CD4-positive, CD25-positive, alpha-beta regulatory T cell (primary cell): ENCODE measurements around the gene HBQ1. TPM values are rescaled to one million over a fixed set of nuclear protein-coding genes. Genes with fewer than 3 reads are reported as not detected.
A peak's percentile ranks its signal among the peaks of the same experiment; 100 is the strongest.
"Not testable (repeated sequence)": the region's sequence is repeated elsewhere in the genome, so short reads cannot be mapped to it uniquely, and the experiment has no call there.

ENCODE experiments used
- ATAC-seq, 2 donors: fragments of 150-1000 bp; cut with Tn5 transposase; one replicate each; pipeline ENCODE4 v1.10.0; 2021; ENCODE audit warnings: low read depth in 2 of 2, moderate number of reproducible peaks in 2 of 2, moderate library complexity in 1 of 2
- DNase-seq, 3 donors: peaks; one replicate each; pipeline versions ENCODE4 v3.0.0 to v3.0.0-alpha.2; 2012 to 2022; ENCODE audit warnings: mixed read lengths in 1 of 3
- H3K27ac ChIP-seq: one replicate; pipeline ENCODE4 v1.7.0; 2013; ENCODE audit warnings: mild to moderate bottlenecking, low read length; ENCODE audit not compliant: insufficient read depth, poor library complexity, severe bottlenecking
- H3K27me3 ChIP-seq: one replicate; pipeline ENCODE4 v1.7.0; 2013; ENCODE audit warnings: low read length; ENCODE audit not compliant: control insufficient read depth, insufficient read depth
- H3K36me3 ChIP-seq: one replicate; pipeline ENCODE4 v1.7.0; 2013; ENCODE audit warnings: mild to moderate bottlenecking, low read length, moderate library complexity; ENCODE audit not compliant: control insufficient read depth, insufficient read depth
- H3K4me1 ChIP-seq: 2 replicates; pipeline ENCODE4 v1.7.0; 2013; ENCODE audit warnings: mild to moderate bottlenecking, low read length; ENCODE audit not compliant: insufficient read depth, control insufficient read depth, poor library complexity, severe bottlenecking
- H3K4me3 ChIP-seq: one replicate; pipeline ENCODE4 v1.7.0; 2013; ENCODE audit warnings: low read depth, mild to moderate bottlenecking, low read length, moderate library complexity
- H3K9me3 ChIP-seq, 2 experiments: 1 replicate in 1 of 2; 2 replicates in 1 of 2; pipeline ENCODE4 v1.7.0; 2013; ENCODE audit warnings: low read length in 2 of 2, mild to moderate bottlenecking in 1 of 2, moderate library complexity in 1 of 2; ENCODE audit not compliant: control insufficient read depth in 2 of 2
- H3K27ac Mint-ChIP-seq, 3 donors: one replicate each; pipeline ENCODE4 v1.8.0; 2020 to 2022; ENCODE audit warnings: mild to moderate bottlenecking in 3 of 3, mixed read lengths in 3 of 3, moderate library complexity in 2 of 3
- H3K27me3 Mint-ChIP-seq: one replicate; pipeline ENCODE4 v1.8.0; 2022; ENCODE audit warnings: mild to moderate bottlenecking, mixed read lengths
- H3K36me3 Mint-ChIP-seq: one replicate; pipeline ENCODE4 v1.8.0; 2020; ENCODE audit warnings: mixed read lengths
- H3K4me1 Mint-ChIP-seq, 4 donors: one replicate each; pipeline ENCODE4 v1.8.0; 2020 to 2022; ENCODE audit warnings: mixed read lengths in 4 of 4, mild to moderate bottlenecking in 1 of 4
- H3K4me3 Mint-ChIP-seq, 4 donors: one replicate each; pipeline ENCODE4 v1.8.0; 2020 to 2022; ENCODE audit warnings: mild to moderate bottlenecking in 4 of 4, mixed read lengths in 4 of 4, moderate library complexity in 3 of 4
- H3K9me3 Mint-ChIP-seq, 7 donors: one replicate each; pipeline ENCODE4 v1.8.0; 2020 to 2022; ENCODE audit warnings: mixed read lengths in 7 of 7, mild to moderate bottlenecking in 3 of 7, moderate library complexity in 2 of 7
- polyA plus RNA-seq, 4 donors: library from polyadenylated mRNA; unstranded; fragments of 300-500 nt; fragmentation: Illumina TruSeq; gene quantifications; one replicate each; pipeline ENCODE4 v1.2.3, GENCODE V29; 2021
- total RNA-seq: library from RNA; stranded (reverse); gene quantifications from one replicate; pipeline ENCODE4 v1.2.3, GENCODE V29; 2022

The HBQ1 gene
- total and polyA plus RNA-seq, 5 donors from 2014 or later, result not detected

GRCh38 chr16:175011-175949, 5.0 kb upstream of the HBQ1 start:
- DNase-seq (no peak), ATAC-seq (no peak)
- no peaks in the 10 kb centered on the region for H3K36me3 Mint-ChIP-seq
- H3K27ac Mint-ChIP-seq, result no peak overlapping the region
- peaks cover 26% of the 10 kb centered on the region for H3K27me3 ChIP-seq
- H3K4me1 ChIP-seq, result peaks cover 5% of the 10 kb centered on the region
- H3K4me3 Mint-ChIP-seq, result peak overlapping the region in 2 of 4 donors; percentile 19 to 31
- peaks cover 0 to 3% (median 0%) of the 10 kb centered on the region in 7 donors for H3K9me3 Mint-ChIP-seq
- no peak overlapping the region for H3K27ac ChIP-seq
- peaks cover 0 to 25% (median 3%) of the 10 kb centered on the region in 4 donors for H3K4me1 Mint-ChIP-seq
- H3K4me3 ChIP-seq, result no peak overlapping the region
- no peaks in the 10 kb centered on the region for H3K36me3 ChIP-seq
- H3K27me3 Mint-ChIP-seq, result peaks cover 70% of the 10 kb centered on the region
- no peaks in the 10 kb centered on the region for H3K9me3 ChIP-seq

GRCh38 chr16:176006-176405, 4.3 kb upstream of the HBQ1 start:
- H3K4me3 ChIP-seq, H3K36me3 ChIP-seq, DNase-seq, H3K4me3 Mint-ChIP-seq, H3K9me3 Mint-ChIP-seq, H3K27ac ChIP-seq, H3K9me3 ChIP-seq, H3K27ac Mint-ChIP-seq, H3K36me3 Mint-ChIP-seq, ATAC-seq: not testable (repeated sequence)
- Histone ChIP-seq H3K27me3 (peaks cover 23% of the 10 kb centered on the region), H3K4me1 (peaks cover 12% of the 10 kb centered on the region)
- Mint-ChIP-seq H3K4me1 (peaks cover 0 to 23% (median 3%) of the 10 kb centered on the region in 4 donors), H3K27me3 (peaks cover 63% of the 10 kb centered on the region)

DNA sequence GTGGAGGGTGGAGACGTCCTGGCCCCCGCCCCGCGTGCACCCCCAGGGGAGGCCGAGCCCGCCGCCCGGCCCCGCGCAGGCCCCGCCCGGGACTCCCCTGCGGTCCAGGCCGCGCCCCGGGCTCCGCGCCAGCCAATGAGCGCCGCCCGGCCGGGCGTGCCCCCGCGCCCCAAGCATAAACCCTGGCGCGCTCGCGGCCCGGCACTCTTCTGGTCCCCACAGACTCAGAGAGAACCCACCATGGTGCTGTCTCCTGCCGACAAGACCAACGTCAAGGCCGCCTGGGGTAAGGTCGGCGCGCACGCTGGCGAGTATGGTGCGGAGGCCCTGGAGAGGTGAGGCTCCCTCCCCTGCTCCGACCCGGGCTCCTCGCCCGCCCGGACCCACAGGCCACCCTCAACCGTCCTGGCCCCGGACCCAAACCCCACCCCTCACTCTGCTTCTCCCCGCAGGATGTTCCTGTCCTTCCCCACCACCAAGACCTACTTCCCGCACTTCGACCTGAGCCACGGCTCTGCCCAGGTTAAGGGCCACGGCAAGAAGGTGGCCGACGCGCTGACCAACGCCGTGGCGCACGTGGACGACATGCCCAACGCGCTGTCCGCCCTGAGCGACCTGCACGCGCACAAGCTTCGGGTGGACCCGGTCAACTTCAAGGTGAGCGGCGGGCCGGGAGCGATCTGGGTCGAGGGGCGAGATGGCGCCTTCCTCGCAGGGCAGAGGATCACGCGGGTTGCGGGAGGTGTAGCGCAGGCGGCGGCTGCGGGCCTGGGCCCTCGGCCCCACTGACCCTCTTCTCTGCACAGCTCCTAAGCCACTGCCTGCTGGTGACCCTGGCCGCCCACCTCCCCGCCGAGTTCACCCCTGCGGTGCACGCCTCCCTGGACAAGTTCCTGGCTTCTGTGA, 3.5 kb upstream of the HBQ1 start, which contains the start of gene HBA1:
Gene HBA1, plus strand, starts transcription at position 204 of the 906 bp plus-strand sequence. Its CDS starts 37 bp downstream, at position 241.
- Mint-ChIP-seq H3K4me3 (peak within 1 kb of the TSS in 2 of 4 donors; percentile 11 to 31), H3K4me1 (peaks cover 0 to 23% (median 3%) of the 10 kb centered on the region in 4 donors), H3K27me3 (peaks cover 56% of the 10 kb centered on the region)
- not testable (repeated sequence) for H3K27ac Mint-ChIP-seq, H3K36me3 ChIP-seq, H3K4me3 ChIP-seq, H3K36me3 Mint-ChIP-seq, H3K9me3 ChIP-seq, H3K27ac ChIP-seq, H3K9me3 Mint-ChIP-seq, ATAC-seq, DNase-seq
- H3K27me3 ChIP-seq, result peaks cover 23% of the 10 kb centered on the region
- H3K4me1 ChIP-seq, result peaks cover 19% of the 10 kb centered on the region

GRCh38 chr16:177394-177822, 2.9 kb upstream of the HBQ1 start:
- H3K27ac ChIP-seq, result no peak overlapping the region
- no peaks in the 10 kb centered on the region for H3K36me3 Mint-ChIP-seq
- H3K9me3 ChIP-seq, result no peaks in the 10 kb centered on the region
- H3K27ac Mint-ChIP-seq, result no peak overlapping the region
- H3K36me3 ChIP-seq, result no peaks in the 10 kb centered on the region
- peaks cover 0 to 23% (median 3%) of the 10 kb centered on the region in 4 donors for H3K4me1 Mint-ChIP-seq
- peaks cover 23% of the 10 kb centered on the region for H3K27me3 ChIP-seq
- no peak for DNase-seq
- no peak for ATAC-seq
- peaks cover 19% of the 10 kb centered on the region for H3K4me1 ChIP-seq
- peaks cover 0 to 1% (median 0%) of the 10 kb centered on the region in 7 donors for H3K9me3 Mint-ChIP-seq
- no peak overlapping the region for H3K4me3 ChIP-seq
- H3K4me3 Mint-ChIP-seq, result peak overlapping the region in 3 of 4 donors; percentile 31 to 68 (median 46)
- peaks cover 52% of the 10 kb centered on the region for H3K27me3 Mint-ChIP-seq

DNA sequence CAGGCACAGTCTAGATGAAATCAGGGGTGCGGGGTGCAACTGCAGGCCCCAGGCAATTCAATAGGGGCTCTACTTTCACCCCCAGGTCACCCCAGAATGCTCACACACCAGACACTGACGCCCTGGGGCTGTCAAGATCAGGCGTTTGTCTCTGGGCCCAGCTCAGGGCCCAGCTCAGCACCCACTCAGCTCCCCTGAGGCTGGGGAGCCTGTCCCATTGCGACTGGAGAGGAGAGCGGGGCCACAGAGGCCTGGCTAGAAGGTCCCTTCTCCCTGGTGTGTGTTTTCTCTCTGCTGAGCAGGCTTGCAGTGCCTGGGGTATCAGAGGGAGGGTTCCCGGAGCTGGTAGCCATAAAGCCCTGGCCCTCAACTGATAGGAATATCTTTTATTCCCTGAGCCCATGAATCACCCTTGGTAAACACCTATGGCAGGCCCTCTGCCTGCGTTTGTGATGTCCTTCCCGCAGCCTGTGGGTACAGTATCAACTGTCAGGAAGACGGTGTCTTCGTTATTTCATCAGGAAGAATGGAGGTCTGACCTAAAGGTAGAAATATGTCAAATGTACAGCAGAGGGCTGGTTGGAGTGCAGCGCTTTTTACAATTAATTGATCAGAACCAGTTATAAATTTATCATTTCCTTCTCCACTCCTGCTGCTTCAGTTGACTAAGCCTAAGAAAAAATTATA, 2.1 kb upstream of the HBQ1 start:
- Histone ChIP-seq H3K27me3 (peaks cover 23% of the 10 kb centered on the region), H3K36me3 (no peaks in the 10 kb centered on the region), H3K9me3 (no peaks in the 10 kb centered on the region), H3K4me1 (peaks cover 19% of the 10 kb centered on the region), H3K27ac (no peak overlapping the region), H3K4me3 (no peak overlapping the region)
- peak overlapping the region in 1 of 4 donors; percentile 46 for H3K4me3 Mint-ChIP-seq
- H3K36me3 Mint-ChIP-seq, result no peaks in the 10 kb centered on the region
- ATAC-seq (no peak), DNase-seq (no peak)
- peaks cover 52% of the 10 kb centered on the region for H3K27me3 Mint-ChIP-seq
- H3K4me1 Mint-ChIP-seq, result peaks cover 0 to 23% (median 3%) of the 10 kb centered on the region in 4 donors
- peaks cover 0 to 1% (median 0%) of the 10 kb centered on the region in 7 donors for H3K9me3 Mint-ChIP-seq
- no peak overlapping the region for H3K27ac Mint-ChIP-seq

DNA sequence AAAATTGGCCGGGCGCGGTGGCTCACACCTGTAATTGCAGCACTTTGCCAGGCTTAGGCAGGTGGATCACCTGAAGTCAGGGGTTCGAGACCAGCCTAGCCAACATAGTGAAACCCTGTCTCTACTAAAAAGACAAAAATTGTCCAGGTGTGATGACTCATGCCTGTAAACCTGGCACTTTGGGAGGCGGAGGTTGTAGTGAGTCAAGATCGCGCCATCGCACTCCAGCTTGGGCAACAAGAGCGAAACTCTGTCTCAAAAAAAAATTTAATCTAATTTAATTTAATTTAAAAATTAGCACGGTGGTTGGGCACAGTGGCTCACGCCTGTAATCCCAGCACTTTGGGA, 1.6 kb upstream of the HBQ1 start:
- Mint-ChIP-seq H3K27me3 (peaks cover 48% of the 10 kb centered on the region), H3K4me1 (peaks cover 0 to 22% (median 3%) of the 10 kb centered on the region in 4 donors), H3K36me3 (no peaks in the 10 kb centered on the region), H3K27ac (no peak overlapping the region), H3K4me3 (no peak overlapping the region), H3K9me3 (peaks cover 0 to 1% (median 0%) of the 10 kb centered on the region in 7 donors)
- Histone ChIP-seq H3K4me1 (peaks cover 19% of the 10 kb centered on the region), H3K27me3 (peaks cover 23% of the 10 kb centered on the region), H3K4me3 (no peak overlapping the region), H3K9me3 (no peaks in the 10 kb centered on the region), H3K27ac (no peak overlapping the region), H3K36me3 (no peaks in the 10 kb centered on the region)
- ATAC-seq, result no peak
- no peak for DNase-seq
